ENCODE data around the gene ARHGAP15.
A peak's percentile ranks its signal among the peaks of the same experiment; 100 is the strongest.

The ARHGAP15 gene

DNA sequence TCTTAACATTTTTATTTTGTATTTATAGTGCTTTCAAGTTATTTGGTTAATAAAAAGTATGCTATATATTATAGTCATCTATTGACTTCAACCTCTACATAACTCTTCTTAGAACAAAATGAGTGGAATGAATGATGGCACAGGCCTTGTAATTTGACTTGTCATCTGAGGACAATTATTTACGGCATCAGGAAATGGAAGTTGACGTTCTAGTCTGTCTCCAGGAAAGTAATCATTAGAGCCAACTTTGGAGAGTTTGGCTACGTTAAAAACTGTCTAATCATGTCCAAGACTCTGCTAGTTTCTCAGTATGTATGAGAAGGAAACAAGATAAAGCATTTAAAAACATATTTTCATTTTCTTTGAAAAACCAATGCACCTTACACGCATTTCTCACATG lies 353.6 kb downstream of the ARHGAP15 start:
- ChIA-PET POLR2A (no interaction called here), CTCF (no interaction called here)
- no peak for TF ChIP-seq HDGF (IDR thresholded peaks at IDR 0.05; ENCODE audit: borderline replicate concordance)
- TF ChIP-seq, protein P1, sequence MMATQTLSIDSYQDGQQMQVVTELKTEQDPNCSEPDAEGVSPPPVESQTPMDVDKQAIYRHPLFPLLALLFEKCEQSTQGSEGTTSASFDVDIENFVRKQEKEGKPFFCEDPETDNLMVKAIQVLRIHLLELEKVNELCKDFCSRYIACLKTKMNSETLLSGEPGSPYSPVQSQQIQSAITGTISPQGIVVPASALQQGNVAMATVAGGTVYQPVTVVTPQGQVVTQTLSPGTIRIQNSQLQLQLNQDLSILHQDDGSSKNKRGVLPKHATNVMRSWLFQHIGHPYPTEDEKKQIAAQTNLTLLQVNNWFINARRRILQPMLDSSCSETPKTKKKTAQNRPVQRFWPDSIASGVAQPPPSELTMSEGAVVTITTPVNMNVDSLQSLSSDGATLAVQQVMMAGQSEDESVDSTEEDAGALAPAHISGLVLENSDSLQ (IDR thresholded peaks at IDR 0.05) = peak; percentile 55
- no peak for DNase-seq (ENCODE audit: extremely low spot score)

DNA sequence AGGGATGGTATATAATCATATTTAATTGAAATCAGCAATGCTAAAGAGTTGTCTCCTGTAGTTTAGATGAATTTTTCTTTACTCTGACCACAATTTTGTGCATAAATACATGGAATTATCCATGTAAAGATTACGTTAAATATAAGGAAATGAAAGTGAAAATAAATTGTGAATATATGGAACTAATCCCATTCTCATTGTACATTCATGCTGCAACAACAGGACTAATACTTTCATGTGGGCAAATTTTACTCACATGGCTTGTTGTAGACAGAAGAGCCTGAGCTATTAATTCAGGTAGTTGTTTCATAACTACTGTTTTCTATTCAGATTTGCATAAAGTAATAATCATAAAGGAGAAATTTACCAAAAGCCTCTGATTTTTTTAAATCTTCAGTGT lies 357.8 kb downstream of the ARHGAP15 start:
- TF ChIP-seq, protein P1 (IDR thresholded peaks at IDR 0.05) = no peak
- no peak for TF ChIP-seq BHLHE40 (IDR thresholded peaks at IDR 0.05; ENCODE audit: borderline replicate concordance)
- no peak for TF ChIP-seq ZNF384 (IDR thresholded peaks at IDR 0.05)
- TF ChIP-seq FOXM1 (IDR thresholded peaks at IDR 0.05; ENCODE audit: borderline replicate concordance) = no peak
- TF ChIP-seq NFRKB (IDR thresholded peaks at IDR 0.05) = no peak
- TF ChIP-seq FOXA1 (IDR thresholded peaks at IDR 0.05) = no peak
- no peak for TF ChIP-seq ARNT (IDR thresholded peaks at IDR 0.05)
- TF ChIP-seq TARDBP (IDR thresholded peaks at IDR 0.05) = no peak
- no peak for TF ChIP-seq FOXK2 (IDR thresholded peaks at IDR 0.05)
- no peak for TF ChIP-seq ELF4 (IDR thresholded peaks at IDR 0.05)
- CTCF ChIA-PET = no interaction called here
- POLR2A ChIA-PET = no interaction called here
- DNase-seq (ENCODE audit: extremely low spot score) = no peak

DNA sequence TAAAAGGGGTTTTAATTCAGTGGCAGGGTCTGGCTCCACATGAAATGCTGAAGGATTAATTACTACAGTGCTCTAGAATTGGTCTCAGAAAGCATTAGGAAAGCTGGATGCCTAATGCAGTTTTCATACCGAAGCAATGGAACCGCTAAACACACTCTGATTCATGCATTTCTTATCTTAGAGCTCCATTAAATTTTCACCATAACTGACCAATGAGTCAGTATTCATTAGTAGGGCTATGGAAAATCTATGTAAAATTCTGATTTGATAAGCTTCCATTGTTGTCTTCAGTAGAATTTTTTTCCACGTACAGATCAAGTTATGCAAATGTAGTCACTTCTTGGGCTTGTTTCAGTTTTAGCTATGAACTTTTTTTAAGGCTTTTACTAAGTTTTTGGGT lies 359.9 kb downstream of the ARHGAP15 start:
- no peak for DNase-seq (ENCODE audit: extremely low spot score)
- CTCF ChIA-PET = interaction anchor here (0.6 kb wide), 1 partner anchor 24 kb away, joined by 3 read pairs; no protein-coding TSS in a partner anchor
- TF ChIP-seq ZNF384 (IDR thresholded peaks at IDR 0.05) (no peak), FOXA1 (IDR thresholded peaks at IDR 0.05) (no peak), BHLHE40 (IDR thresholded peaks at IDR 0.05; ENCODE audit: borderline replicate concordance) (no peak), SUZ12 (IDR thresholded peaks at IDR 0.05) (no peak), SP1 (IDR thresholded peaks at IDR 0.05) (no peak), LEF1 (IDR thresholded peaks at IDR 0.05; ENCODE audit: borderline replicate concordance) (no peak), TARDBP (IDR thresholded peaks at IDR 0.05) (no peak), ARNT (IDR thresholded peaks at IDR 0.05) (no peak), L3MBTL2 (conservative IDR thresholded peaks at IDR 0.05) (no peak), ELF4 (IDR thresholded peaks at IDR 0.05) (no peak), CTBP1 (IDR thresholded peaks at IDR 0.05; ENCODE audit: borderline replicate concordance) (no peak), FOXM1 (IDR thresholded peaks at IDR 0.05; ENCODE audit: borderline replicate concordance) (no peak), FOXK2 (IDR thresholded peaks at IDR 0.05) (no peak)
- TF ChIP-seq, protein P1 (IDR thresholded peaks at IDR 0.05) = no peak
- POLR2A ChIA-PET = no interaction called here

DNA sequence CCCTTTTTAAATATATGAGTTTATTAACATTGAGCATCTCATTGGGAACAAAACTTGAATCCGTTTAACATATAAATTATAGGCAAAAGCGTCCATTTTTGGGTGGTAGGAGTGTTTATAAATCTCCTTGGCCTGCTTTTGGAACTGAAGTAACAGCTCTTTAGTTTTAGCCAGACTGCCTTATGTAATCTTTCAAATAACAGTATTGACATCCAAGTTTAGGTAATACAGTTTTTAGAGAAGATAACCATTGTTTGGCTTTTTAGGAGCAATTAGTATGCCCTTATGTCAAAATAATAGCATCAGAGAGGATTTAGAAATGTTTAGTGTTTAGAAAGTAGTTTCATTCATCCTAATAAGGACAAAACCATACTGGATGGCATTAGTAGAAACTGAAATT lies 361.9 kb downstream of the ARHGAP15 start:
- ChIA-PET CTCF (no interaction called here), POLR2A (no interaction called here)

DNA sequence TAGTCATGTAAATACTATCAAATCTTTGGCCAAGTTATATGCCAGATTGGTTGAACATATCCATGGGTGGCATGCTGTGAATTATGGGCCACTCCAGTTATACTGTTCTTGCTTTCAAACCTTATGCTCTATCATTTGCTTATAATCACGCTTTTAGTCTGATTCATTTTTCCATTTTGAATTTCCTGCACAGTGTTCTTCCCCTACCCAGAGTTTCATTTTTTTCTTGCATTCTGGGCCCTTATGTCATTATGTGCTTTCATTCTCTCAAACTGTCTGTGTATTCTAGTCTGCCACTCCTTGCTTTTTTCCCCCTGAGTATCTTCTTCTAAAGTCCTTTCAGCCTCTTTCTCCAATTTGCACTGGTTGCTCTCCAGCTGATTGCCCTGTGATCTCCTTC lies 364.1 kb downstream of the ARHGAP15 start:
- ChIA-PET POLR2A (no interaction called here), CTCF (no interaction called here)
- DNase-seq (ENCODE audit: extremely low spot score) = no peak
- TF ChIP-seq ZNF384 (IDR thresholded peaks at IDR 0.05) (no peak), SUZ12 (IDR thresholded peaks at IDR 0.05) (no peak), BHLHE40 (IDR thresholded peaks at IDR 0.05; ENCODE audit: borderline replicate concordance) (no peak), L3MBTL2 (conservative IDR thresholded peaks at IDR 0.05) (no peak), FOXA1 (IDR thresholded peaks at IDR 0.05) (no peak), LEF1 (IDR thresholded peaks at IDR 0.05; ENCODE audit: borderline replicate concordance) (no peak), NFRKB (IDR thresholded peaks at IDR 0.05) (no peak), FOXK2 (IDR thresholded peaks at IDR 0.05) (no peak), TARDBP (IDR thresholded peaks at IDR 0.05) (no peak), ARNT (IDR thresholded peaks at IDR 0.05) (no peak), SP1 (IDR thresholded peaks at IDR 0.05) (no peak)
- TF ChIP-seq, protein P1 (IDR thresholded peaks at IDR 0.05) = no peak

More for the DNA sequence above, 361.9 kb downstream of the ARHGAP15 start:
- DNase-seq (ENCODE audit: extremely low spot score) = no peak
- TF ChIP-seq NFRKB (IDR thresholded peaks at IDR 0.05) (no peak), SP1 (IDR thresholded peaks at IDR 0.05) (no peak), SUZ12 (IDR thresholded peaks at IDR 0.05) (no peak), ELF4 (IDR thresholded peaks at IDR 0.05) (no peak), L3MBTL2 (conservative IDR thresholded peaks at IDR 0.05) (no peak), LEF1 (IDR thresholded peaks at IDR 0.05; ENCODE audit: borderline replicate concordance) (no peak)

DNA sequence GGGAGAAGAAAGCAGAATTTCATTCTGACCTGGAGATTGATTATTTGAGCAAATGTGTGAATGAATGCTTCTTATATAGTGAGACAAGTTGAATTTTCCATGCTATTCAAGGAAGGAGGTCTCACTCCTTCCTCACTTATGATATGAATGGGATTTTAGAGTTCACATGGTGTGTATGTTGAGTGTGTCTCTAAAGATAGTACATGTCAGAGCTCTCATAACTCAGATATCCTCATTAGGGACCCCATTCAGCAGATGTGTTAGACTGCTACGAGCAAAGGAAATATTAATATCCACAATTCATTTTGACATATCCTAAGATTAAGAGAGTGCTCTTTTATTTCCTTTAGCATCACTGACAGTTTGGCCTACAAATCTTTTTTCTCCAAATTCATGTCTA lies 368.5 kb downstream of the ARHGAP15 start:
- TF ChIP-seq LEF1 (IDR thresholded peaks at IDR 0.05; ENCODE audit: borderline replicate concordance) (no peak), FOXM1 (IDR thresholded peaks at IDR 0.05; ENCODE audit: borderline replicate concordance) (no peak), ELF4 (IDR thresholded peaks at IDR 0.05) (no peak), HDGF (IDR thresholded peaks at IDR 0.05; ENCODE audit: borderline replicate concordance) (no peak), ZNF384 (IDR thresholded peaks at IDR 0.05) (no peak), ARNT (IDR thresholded peaks at IDR 0.05) (no peak), BHLHE40 (IDR thresholded peaks at IDR 0.05; ENCODE audit: borderline replicate concordance) (no peak), NFRKB (IDR thresholded peaks at IDR 0.05) (no peak), SP1 (IDR thresholded peaks at IDR 0.05) (no peak), TARDBP (IDR thresholded peaks at IDR 0.05) (no peak), L3MBTL2 (conservative IDR thresholded peaks at IDR 0.05) (no peak), FOXK2 (IDR thresholded peaks at IDR 0.05) (no peak), SUZ12 (IDR thresholded peaks at IDR 0.05) (no peak), FOXA1 (IDR thresholded peaks at IDR 0.05) (no peak), CTBP1 (IDR thresholded peaks at IDR 0.05; ENCODE audit: borderline replicate concordance) (no peak)
- TF ChIP-seq, protein P1 (IDR thresholded peaks at IDR 0.05) = no peak
- ChIA-PET POLR2A (no interaction called here), CTCF (interaction anchor here (0.6 kb wide), 1 partner anchor 10 kb away, joined by 3 read pairs; no protein-coding TSS in a partner anchor)
- no peak for DNase-seq (ENCODE audit: extremely low spot score)

Measured in HEK293T (cell line).